HG03520 (cell line): Measurements from ENCODE around the gene NCKAP5.

Source experiments
- ATAC-seq: cut with Tn5 transposase; IDR thresholded peaks from one replicate; pipeline ENCODE4 v1.9.1; 2021; ENCODE audit warnings: mild to moderate bottlenecking, moderate library complexity; ENCODE audit not compliant: unreplicated experiment

The NCKAP5 gene

GRCh38 chr2:132750606-132751005 lies 817.7 kb downstream of the NCKAP5 start:
- no peak for ATAC-seq

GRCh38 chr2:132747046-132747445 lies 821.2 kb downstream of the NCKAP5 start:
- peak; percentile 58 for ATAC-seq

GRCh38 chr2:132741754-132742153 lies 826.5 kb downstream of the NCKAP5 start:
- ATAC-seq: no peak

GRCh38 chr2:132740081-132740720 lies 828.1 kb downstream of the NCKAP5 start:
- ATAC-seq: no peak

GRCh38 chr2:132738223-132738622 lies 830.0 kb downstream of the NCKAP5 start:
- no peak for ATAC-seq

- no peak for ATAC-seq
Observed at GRCh38 chr2:132736059-132736458, 832.2 kb downstream of the NCKAP5 start.

GRCh38 chr2:132734961-132735360 lies 833.3 kb downstream of the NCKAP5 start:
- no peak for ATAC-seq

GRCh38 chr2:132733094-132733493 lies 835.2 kb downstream of the NCKAP5 start:
- ATAC-seq: no peak

- ATAC-seq: no peak
Observed at GRCh38 chr2:132732694-132733093, 835.6 kb downstream of the NCKAP5 start.

GRCh38 chr2:132731441-132731840 lies 836.8 kb downstream of the NCKAP5 start:
- ATAC-seq: no peak

GRCh38 chr2:132730611-132731010 lies 837.7 kb downstream of the NCKAP5 start:
- ATAC-seq: no peak

- ATAC-seq: no peak
Observed at GRCh38 chr2:132729522-132729921, 838.7 kb downstream of the NCKAP5 start.

GRCh38 chr2:132726155-132726554 lies 842.1 kb downstream of the NCKAP5 start:
- ATAC-seq: no peak

GRCh38 chr2:132725748-132726147 lies 842.5 kb downstream of the NCKAP5 start:
- ATAC-seq: no peak

GRCh38 chr2:132725148-132725547 lies 843.1 kb downstream of the NCKAP5 start:
- no peak for ATAC-seq

GRCh38 chr2:132721938-132722337 lies 846.3 kb downstream of the NCKAP5 start:
- ATAC-seq: no peak

GRCh38 chr2:132720393-132720792 lies 847.9 kb downstream of the NCKAP5 start:
- no peak for ATAC-seq

GRCh38 chr2:132719480-132719879 lies 848.8 kb downstream of the NCKAP5 start:
- no peak for ATAC-seq

GRCh38 chr2:132716954-132717353 lies 851.3 kb downstream of the NCKAP5 start:
- ATAC-seq: no peak

GRCh38 chr2:132715386-132716351 lies 852.6 kb downstream of the NCKAP5 start:
- ATAC-seq: peak; percentile 61

GRCh38 chr2:132703396-132703795 lies 864.9 kb downstream of the NCKAP5 start:
- ATAC-seq: no peak

GRCh38 chr2:132701810-132702209 lies 866.5 kb downstream of the NCKAP5 start:
- ATAC-seq: no peak
